Gastroesophageal sphincter (tissue), 3 donors: ENCODE measurements around the gene CAPNS1.

Experiments used
- POLR2A ChIP-seq, 2 donors: fragments of 450-650 bp; IDR thresholded peaks; one replicate each; pipeline ENCODE4 v1.6.1; 2017; ENCODE audit warnings: antibody characterized with exemption in 2 of 2, mild to moderate bottlenecking in 2 of 2, moderate library complexity in 1 of 2
- POLR2AphosphoS5 ChIP-seq: sonication (generic); formaldehyde crosslinking; IDR thresholded peaks from one replicate; pipeline ENCODE4 v1.6.1; 2017; ENCODE audit warnings: antibody characterized with exemption
- TF ChIP-seq, protein P1 (sequence below), 4 experiments: fragments of 200-600 bp in 2 of 4; fragments of 450-650 bp in 2 of 4; sonication (generic) in 1 of 4; IDR thresholded peaks; one replicate each; pipeline ENCODE4 v1.5.1; 2017 to 2019; ENCODE audit warnings: antibody characterized with exemption in 4 of 4, mild to moderate bottlenecking in 2 of 4, moderate library complexity in 2 of 4

DNA sequence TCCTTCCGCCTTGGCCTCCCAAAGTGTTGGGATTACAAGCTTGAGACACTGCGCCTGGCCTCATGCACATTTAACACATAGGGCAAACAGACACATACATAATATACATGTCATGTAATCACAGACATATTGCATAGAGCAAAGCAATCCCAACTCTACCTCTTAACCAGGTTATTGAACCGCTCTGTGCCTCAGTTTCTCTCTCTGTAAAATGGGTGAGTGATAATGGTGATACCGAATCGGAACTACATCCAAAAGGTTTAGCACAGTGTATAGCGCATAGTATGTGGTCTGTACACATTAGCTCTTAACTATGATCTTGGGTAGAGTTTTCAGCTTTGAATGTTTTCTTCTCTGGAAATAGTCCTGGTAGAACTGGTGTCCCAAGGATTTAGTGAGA, 4.8 kb downstream of the CAPNS1 start:
- TF ChIP-seq, protein P1, sequence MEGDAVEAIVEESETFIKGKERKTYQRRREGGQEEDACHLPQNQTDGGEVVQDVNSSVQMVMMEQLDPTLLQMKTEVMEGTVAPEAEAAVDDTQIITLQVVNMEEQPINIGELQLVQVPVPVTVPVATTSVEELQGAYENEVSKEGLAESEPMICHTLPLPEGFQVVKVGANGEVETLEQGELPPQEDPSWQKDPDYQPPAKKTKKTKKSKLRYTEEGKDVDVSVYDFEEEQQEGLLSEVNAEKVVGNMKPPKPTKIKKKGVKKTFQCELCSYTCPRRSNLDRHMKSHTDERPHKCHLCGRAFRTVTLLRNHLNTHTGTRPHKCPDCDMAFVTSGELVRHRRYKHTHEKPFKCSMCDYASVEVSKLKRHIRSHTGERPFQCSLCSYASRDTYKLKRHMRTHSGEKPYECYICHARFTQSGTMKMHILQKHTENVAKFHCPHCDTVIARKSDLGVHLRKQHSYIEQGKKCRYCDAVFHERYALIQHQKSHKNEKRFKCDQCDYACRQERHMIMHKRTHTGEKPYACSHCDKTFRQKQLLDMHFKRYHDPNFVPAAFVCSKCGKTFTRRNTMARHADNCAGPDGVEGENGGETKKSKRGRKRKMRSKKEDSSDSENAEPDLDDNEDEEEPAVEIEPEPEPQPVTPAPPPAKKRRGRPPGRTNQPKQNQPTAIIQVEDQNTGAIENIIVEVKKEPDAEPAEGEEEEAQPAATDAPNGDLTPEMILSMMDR (IDR thresholded peaks at IDR 0.05), result no peak
- TF ChIP-seq POLR2A (IDR thresholded peaks at IDR 0.05), result no peak
- no peak for TF ChIP-seq POLR2AphosphoS5
